Ascending aorta (tissue), 2 donors: ENCODE results near the gene CTNS. TPM values are rescaled to one million over a fixed set of nuclear protein-coding genes. Genes with fewer than 3 reads are reported as not detected.

Source experiments
- DNase-seq, 2 donors: peaks; one replicate each; pipeline ENCODE4 v3.0.0-alpha.2; 2019; ENCODE audit warnings: low spot score in 2 of 2
- H3K27ac ChIP-seq, 2 donors: fragments of 200-600 bp; sonication (generic); one replicate each; pipeline ENCODE4 v1.5.1; 2016 to 2017; ENCODE audit warnings: mild to moderate bottlenecking in 1 of 2
- H3K27me3 ChIP-seq: fragments of 200-600 bp; sonication (generic); one replicate; pipeline ENCODE4 v1.5.1; 2017
- H3K36me3 ChIP-seq, 2 donors: fragments of 200-600 bp; sonication (generic); one replicate each; pipeline ENCODE4 v1.5.1; 2016
- H3K4me1 ChIP-seq, 2 donors: fragments of 200-600 bp; sonication (generic); one replicate each; pipeline ENCODE4 v1.5.1; 2016 to 2017; ENCODE audit warnings: mild to moderate bottlenecking in 1 of 2
- H3K4me3 ChIP-seq, 2 donors: fragments of 200-600 bp; sonication (generic); one replicate each; pipeline ENCODE4 v1.5.1; 2016 to 2017; ENCODE audit warnings: mild to moderate bottlenecking in 1 of 2
- H3K9me3 ChIP-seq, 2 donors: fragments of 200-600 bp; sonication (generic); one replicate each; pipeline ENCODE4 v1.5.1; 2016
- CTCF ChIP-seq, 3 experiments: fragments of 200-600 bp in 2 of 3; fragments of 450-650 bp in 1 of 3; sonication (generic) in 2 of 3; IDR thresholded peaks; one replicate each; pipeline ENCODE4 v1.5.1; 2016 to 2019; ENCODE audit warnings: antibody characterized with exemption in 3 of 3, mild to moderate bottlenecking in 1 of 3, moderate library complexity in 1 of 3
- intact Hi-C: fragments of 100-400 bp; cut with DNase I; formaldehyde crosslinking; loops from one replicate; pipeline ENCODE4 v1.15.1; 2023
- total RNA-seq: library from RNA; depleted of rRNA; stranded (reverse); fragments of >200 nt; gene quantifications from one replicate; pipeline ENCODE4 v1.1.0, GENCODE V29; 2016

Gene CTNS
- total RNA-seq, 1 donor from 2014 or later, result 16.7 TPM

GRCh38 chr17:3689262-3690093 is 52.9 kb downstream of the CTNS start:
- Histone ChIP-seq H3K4me3 (no peak overlapping the region), H3K27me3 (no peaks in the 10 kb centered on the region), H3K4me1 (no peaks in the 10 kb centered on the region), H3K27ac (no peak overlapping the region), H3K9me3 (no peaks in the 10 kb centered on the region), H3K36me3 (no peaks in the 10 kb centered on the region)
- intact Hi-C loops, result no loop called here
- DNase-seq, result no peak
- no peak for TF ChIP-seq CTCF (IDR thresholded peaks at IDR 0.05)

DNA sequence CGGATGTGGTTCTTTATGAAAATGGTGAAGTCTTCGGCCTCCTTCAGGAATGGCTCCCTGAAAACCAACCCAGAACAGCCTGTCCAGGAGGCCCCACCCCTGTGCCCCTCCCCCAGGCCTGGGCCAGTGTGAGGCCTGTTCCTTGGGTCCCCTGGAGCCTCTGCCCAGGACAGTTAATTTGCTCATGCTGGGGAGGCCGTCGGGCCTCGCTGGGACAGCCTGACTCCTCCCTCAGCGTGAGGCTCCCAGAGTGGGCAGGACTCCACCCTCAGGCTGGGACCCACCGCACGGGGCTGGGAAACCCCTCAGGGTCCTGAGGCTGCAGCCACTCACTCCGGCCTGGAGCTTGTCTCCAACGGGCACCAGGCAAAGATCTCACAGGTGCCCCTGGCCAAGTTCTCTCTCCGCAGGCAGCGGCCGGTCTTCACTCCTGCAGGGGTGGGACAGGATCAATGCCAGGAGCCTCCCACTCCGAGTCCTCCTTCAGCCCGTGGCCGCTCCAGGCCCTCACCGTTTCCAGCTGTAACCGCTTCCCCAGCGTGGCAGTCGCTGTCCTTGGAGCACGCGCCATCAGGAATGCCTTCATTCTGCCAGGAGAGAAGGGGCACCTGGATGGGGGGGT is 53.6 kb downstream of the CTNS start:
- intact Hi-C loops, result no loop called here
- Histone ChIP-seq H3K36me3 (no peaks in the 10 kb centered on the region), H3K27me3 (peaks cover 7% of the 10 kb centered on the region), H3K4me1 (peaks cover 0 to 2% of the 10 kb centered on the region in 2 donors), H3K4me3 (no peak overlapping the region), H3K27ac (no peak overlapping the region), H3K9me3 (no peaks in the 10 kb centered on the region)
- TF ChIP-seq CTCF (IDR thresholded peaks at IDR 0.05), result no peak
- DNase-seq, result no peak

GRCh38 chr17:3691617-3692067 is 55.1 kb downstream of the CTNS start:
- H3K27me3 ChIP-seq, result peaks cover 8% of the 10 kb centered on the region
- no peak for DNase-seq
- no peak for TF ChIP-seq CTCF (IDR thresholded peaks at IDR 0.05)

DNA sequence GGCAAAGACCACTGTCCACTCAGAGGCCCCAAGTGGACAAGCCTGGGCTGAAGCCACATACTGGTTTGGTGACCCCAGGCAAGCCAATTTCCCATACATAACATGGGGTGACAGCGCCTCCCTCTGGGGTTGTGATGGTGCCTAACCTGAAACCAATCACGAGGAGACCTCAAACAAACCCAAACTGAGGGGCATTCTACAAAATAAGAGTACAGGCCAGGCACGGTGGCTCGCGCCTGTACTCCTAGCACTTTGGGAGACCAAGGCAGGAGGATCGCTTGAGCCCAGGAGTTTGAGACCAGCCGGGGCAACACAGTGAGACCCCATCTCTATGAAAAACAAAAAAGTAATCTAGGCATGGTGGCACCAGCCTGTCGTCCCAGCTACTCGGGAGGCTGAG is 55.8 kb downstream of the CTNS start:
- H3K9me3 ChIP-seq, result no peaks in the 10 kb centered on the region
- H3K36me3 ChIP-seq, result no peaks in the 10 kb centered on the region
- TF ChIP-seq CTCF (IDR thresholded peaks at IDR 0.05), result no peak
- intact Hi-C loops, result no loop called here
- H3K4me1 ChIP-seq, result peaks cover 5% of the 10 kb centered on the region in 2 donors
- H3K27me3 ChIP-seq, result peaks cover 8% of the 10 kb centered on the region
- DNase-seq, result no peak
- no peak overlapping the region for H3K27ac ChIP-seq
- H3K4me3 ChIP-seq, result no peak overlapping the region

More at GRCh38 chr17:3691617-3692067, 55.1 kb downstream of the CTNS start:
- Histone ChIP-seq H3K4me1 (peaks cover 5% of the 10 kb centered on the region in 2 donors), H3K36me3 (no peaks in the 10 kb centered on the region), H3K27ac (no peak overlapping the region), H3K4me3 (no peak overlapping the region), H3K9me3 (no peaks in the 10 kb centered on the region)
- intact Hi-C loops, result no loop called here

DNA sequence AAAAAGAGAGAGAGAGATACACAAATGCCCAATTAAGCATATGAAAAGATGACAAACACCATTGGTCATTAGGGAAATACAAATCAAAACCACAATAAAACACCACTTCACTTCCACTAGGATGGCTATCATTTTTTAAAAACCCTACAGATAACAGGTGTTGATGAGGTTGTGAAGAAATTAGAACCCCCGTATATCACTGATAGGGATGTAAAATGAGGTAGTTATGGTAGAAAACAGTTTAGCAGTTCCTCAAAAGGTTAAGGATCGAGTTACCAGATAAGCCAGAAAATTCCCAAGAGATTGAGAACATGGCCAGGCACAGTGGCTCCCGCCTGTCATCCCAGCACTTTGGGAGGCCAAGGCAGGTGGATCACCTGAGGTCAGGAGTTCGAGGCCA is 56.6 kb downstream of the CTNS start:
- H3K27ac ChIP-seq, result no peak overlapping the region
- H3K36me3 ChIP-seq, result no peaks in the 10 kb centered on the region
- peaks cover 5% of the 10 kb centered on the region in 2 donors for H3K4me1 ChIP-seq
- peaks cover 8% of the 10 kb centered on the region for H3K27me3 ChIP-seq
- no peak for TF ChIP-seq CTCF (IDR thresholded peaks at IDR 0.05)
- no peaks in the 10 kb centered on the region for H3K9me3 ChIP-seq
- no peak for DNase-seq
- intact Hi-C loops, result no loop called here
- no peak overlapping the region for H3K4me3 ChIP-seq
